GM18507 (cell line): Measurements from ENCODE around the gene FOXK1.
"Not testable (repeated sequence)": the region's sequence is repeated elsewhere in the genome, so short reads cannot be mapped to it uniquely, and the experiment has no call there.

ENCODE experiments used
- DNase-seq: peaks from one replicate; pipeline ENCODE4 v3.0.0; 2011; ENCODE audit warnings: low read depth; ENCODE audit not compliant: insufficient read length; ENCODE audit errors: extremely low spot score
- FAIRE-seq: peaks from 2 replicates; lab custom pipeline; 2011; peaks lifted over from hg19 to GRCh38; lab: Jason Lieb, UNC

FOXK1 gene

DNA sequence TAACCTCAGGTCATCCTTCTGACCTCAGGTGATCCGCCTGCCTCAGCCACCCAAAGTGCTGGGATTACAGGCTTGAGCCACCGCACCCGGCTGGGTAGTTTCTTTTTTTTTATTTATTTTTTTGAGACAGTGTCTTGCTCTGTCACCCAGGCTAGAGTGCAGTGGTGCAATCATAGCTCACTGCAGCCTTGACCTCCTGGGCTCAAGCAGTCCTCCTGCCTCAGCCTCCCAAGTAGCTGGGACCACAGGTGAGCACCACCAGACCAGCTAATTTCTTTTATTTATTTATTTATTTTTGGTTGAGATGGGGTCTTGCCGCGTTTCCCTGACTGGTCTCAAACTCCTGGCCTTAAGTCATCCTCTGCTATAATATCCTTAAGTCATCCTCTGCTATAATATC is 10.5 kb downstream of the FOXK1 start:
- not testable (repeated sequence) for FAIRE-seq, DNase-seq

DNA sequence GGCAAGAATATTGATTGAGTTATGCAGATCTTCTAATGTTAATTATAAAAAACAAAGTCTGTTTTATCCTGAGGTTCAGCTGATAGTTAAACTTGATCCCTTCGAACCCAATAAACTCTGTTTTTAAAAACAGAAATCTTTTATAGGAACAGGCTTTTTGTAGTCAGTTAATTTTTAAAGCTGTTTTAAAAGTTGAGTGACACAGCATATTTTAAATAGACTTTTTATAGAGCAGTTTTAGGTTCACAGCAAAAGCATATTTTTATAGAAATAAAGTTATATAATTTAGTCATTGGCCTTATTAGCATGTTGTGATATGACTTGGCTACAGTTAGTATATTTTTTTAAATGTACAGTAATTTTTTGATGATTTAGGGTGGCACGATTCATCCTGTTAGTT is 11.1 kb downstream of the FOXK1 start:
- no peak for DNase-seq
- FAIRE-seq: no peak

DNA sequence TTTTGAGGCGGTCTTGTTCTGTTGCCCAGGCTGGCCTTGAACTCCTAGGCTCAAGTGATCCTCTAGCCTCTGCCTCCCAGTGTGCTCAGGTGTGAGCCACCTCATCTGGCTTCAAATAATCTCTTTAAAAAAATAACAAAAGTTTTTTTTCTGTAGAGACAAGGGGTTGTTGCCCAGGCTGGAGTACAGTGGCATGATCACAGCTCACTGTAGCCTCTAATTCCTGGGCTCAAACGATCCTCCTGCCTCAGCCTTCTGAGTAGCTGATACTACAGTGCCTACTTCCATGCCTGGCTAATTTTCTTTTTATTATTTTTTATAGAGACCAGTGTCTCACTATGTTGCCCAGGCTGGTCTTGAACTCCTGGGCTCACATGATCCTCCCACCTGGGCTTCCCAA is 11.7 kb downstream of the FOXK1 start:
- FAIRE-seq (no peak), DNase-seq (no peak)

DNA sequence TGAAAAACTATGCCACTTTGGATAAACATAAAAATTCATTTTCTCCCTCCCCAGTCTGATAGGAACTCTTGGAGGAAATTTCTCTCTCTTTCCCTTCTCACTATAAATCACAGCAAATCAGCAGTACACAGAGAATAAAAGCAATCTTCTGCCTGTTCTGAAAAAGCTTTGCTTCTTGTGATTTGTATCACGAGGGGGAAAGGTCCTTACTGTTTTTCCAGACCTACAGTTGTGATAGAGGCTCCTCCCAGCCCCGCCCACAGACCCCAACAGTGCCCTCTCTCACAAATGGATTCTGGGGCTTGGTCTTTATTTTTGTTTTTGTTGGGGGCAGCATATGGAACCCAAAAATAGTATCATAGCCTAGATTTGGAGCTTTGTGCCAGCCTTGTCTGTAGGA is 12.2 kb downstream of the FOXK1 start:
- DNase-seq: no peak
- no peak for FAIRE-seq

DNA sequence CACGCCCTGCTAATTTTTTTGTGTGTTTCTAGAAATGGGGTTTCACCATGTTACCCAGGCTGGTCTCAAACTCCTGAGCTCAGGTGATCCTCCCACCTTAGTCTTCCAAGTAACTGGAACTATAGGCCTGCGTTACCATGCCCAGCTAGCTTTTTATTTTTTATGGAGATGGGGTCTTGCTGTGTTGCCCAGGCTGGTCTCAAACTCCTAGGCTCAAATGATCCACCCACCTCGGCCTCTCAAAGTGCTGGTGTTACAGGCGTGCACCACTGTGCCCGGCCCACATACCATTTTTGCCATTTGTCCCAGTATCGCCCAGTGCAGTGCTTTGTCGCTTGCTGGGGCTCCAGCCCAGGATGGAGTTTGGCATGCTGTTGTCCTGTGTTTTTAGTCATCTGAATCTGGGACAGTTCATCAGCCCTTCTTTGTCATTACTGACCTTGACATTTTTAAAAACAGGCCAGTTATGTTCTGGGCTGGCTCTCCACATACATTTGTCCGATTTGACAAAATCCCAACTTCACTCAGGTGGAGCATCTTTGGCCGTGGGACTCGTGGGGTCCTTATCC is 16.7 kb downstream of the FOXK1 start:
- FAIRE-seq (no peak), DNase-seq (no peak)

DNA sequence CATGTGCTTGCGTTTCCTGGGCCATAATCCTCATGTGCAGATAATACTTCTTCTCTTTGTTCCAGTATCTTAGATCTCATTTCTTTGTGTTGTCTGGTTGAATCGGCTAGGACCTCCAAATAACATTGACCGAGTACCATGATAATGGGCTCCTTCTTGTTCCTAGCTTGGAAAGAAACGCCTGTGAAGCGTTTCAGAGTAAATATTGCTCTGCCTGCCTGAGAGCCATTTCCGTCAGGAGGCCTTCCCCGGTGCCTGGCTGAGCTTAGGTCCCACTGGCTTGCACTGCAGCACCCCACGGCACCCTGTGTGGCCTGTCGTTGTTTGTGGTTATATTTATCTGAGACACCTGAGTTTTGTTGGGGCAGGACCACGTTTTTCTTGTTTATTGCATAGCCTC is 17.7 kb downstream of the FOXK1 start:
- FAIRE-seq (no peak), DNase-seq (no peak)

DNA sequence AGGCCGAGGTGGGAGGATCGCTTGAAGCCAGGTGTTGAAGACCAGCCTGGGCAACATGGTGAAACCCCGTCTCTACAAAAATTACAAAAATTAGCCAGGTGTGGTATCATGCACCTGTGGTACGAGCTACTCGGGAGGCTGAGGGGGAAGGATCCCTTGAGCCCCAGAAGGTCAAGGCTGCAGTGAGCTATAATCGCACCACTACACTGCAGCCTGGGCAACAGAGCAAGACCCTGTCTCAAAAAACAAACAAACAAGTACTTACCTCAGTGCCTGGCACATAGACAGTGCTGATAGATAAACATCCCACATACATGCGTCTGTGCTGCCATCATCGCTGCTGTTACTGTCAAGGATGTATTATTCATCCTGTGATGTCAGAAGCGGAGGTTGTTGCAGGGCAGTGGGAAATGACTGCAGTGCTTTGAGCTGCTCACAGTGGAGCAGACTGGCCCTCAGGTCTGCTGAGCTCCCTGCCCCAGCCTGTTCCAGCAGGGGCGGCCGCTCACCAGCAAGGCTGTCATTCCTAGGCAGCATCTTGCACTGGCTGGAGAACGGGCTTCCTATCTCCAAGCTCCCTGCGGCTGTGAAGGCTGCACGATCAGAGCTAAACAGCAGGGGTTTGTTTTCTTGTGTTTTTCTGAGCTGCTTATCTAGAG is 18.6 kb downstream of the FOXK1 start:
- no peak for FAIRE-seq
- no peak for DNase-seq

DNA sequence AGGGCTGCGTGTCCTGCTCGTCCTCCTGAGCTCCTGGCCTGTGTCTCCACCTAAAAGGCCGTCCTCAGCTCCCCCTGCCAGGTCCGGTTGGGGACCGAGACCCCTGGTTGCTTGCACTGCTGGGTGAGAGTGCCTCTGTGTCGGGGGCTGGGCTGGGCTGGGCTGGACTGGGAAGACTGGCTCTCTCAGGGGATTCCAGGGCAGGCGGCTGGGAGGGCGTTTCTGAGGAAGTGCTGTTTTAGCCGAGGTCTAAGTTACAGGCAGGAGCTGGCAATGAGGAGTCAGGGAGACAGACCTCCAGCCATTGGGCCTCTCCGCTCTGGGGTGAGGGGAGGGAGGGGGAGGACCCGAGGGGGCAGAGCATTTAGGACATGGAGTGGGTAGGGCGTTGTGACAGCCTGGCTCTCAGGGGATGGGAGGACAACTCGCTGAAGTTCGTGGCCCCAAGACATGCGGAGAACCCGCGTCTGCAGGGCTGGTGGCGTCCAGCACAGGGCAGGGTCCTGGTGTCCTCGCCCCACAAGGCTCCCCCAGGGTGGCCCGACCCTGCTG is 20.9 kb downstream of the FOXK1 start:
- FAIRE-seq (no peak), DNase-seq (no peak)

DNA sequence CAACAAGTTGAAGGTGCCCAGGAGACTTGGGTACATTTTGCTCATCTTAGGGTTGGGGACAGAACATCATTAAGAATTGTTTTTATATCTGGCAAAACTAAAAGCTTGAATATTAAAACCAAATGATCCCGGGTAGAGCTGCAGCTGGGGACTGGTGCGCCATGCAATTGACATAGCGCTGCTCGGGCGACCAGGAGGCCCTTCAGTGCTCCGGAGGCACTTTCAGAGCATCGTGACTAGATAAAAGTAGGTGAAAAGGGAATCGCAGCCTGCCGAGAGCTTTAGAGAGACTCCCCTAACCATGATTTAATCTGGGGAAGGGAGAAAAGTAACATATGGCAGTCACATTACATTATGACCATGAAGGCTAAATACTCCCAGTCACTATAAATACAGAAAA is 21.4 kb downstream of the FOXK1 start:
- no peak for FAIRE-seq
- no peak for DNase-seq

DNA sequence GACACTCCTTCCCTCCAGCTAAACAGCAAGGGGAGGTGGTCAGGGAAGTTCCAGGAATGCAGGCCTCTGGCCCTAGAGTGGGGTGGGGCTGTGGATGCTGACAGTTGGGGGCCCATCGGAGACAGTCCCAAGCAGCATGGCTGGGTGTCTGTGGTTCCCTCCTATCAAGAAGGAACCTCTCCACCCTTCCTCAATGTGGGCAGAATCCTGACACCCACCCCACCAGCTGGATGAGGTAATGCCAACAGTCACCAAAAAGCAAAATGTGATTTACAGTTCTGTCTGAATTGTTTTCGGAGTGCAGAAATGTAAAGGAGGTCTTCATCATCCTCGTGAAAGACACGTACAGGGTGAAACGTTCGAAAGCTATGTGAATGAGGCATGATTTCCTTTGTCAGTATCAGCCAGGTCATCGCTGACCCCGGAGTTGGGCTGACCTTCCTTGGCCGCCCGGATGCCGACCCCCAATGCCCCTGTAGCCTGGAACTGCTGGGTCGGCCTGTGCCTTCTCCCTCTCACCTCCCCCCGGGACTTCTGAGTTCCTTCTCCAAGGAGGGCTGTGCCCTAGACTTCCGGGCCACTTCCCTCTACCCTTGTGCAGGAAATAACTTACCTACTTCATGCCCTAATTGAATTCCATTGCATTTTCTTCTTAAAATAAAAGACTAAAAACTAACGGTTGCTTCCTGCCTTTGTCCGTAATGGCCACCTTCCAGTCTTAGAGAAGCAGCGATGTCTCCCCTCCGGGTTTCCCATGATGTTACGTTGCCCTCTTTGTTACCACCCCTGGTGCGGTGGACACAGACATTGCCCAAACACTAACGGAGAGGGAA is 24.5 kb downstream of the FOXK1 start:
- DNase-seq (no peak), FAIRE-seq (no peak)

DNA sequence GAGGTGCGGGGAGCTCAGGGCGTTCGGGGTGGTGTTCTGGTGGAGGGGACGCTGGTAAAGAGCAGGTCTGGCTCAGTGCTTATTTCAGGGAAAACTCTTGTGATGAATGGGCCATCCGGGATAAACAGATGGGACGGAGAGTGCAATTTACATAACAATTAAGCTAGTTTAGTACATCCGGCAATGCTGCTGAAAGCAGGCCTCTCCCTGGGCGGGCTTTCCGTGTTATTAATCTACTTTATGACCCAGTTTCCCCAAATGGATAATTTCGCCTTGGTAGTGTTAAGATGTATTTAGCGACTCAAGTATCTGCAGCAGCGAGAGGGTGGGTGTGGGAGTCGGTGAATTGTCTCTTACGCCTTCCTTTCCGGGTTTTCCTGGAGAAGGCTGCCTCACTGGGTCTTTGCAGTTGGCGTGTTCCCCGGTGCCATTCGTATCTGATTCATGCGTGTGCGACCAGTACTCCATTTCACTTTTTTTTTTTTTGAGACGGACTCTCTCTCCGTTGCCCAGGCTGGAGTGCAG is 25.2 kb downstream of the FOXK1 start:
- DNase-seq: no peak
- no peak for FAIRE-seq

DNA sequence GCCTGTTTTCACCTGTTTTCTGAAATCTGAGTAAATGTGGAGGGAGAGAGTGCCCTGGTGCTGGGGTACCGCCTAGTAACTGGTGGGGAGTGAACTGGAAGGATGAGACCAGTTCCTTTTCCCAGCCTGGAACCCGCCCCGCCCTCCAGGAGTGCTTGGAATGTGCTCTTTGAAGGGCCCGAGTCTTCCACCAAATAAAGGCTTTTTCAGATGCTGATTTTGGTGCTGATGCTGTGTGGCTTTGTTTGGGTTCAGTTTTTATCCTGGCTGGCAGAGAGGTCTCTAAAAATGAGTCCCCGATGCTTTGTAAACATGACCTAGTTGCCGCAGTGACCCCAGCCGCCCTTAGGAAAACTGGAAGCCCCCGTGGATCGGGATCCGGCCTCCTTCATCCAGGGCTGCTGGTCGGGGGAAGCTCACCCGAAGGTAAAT is 25.9 kb downstream of the FOXK1 start:
- FAIRE-seq (no peak), DNase-seq (no peak)

DNA sequence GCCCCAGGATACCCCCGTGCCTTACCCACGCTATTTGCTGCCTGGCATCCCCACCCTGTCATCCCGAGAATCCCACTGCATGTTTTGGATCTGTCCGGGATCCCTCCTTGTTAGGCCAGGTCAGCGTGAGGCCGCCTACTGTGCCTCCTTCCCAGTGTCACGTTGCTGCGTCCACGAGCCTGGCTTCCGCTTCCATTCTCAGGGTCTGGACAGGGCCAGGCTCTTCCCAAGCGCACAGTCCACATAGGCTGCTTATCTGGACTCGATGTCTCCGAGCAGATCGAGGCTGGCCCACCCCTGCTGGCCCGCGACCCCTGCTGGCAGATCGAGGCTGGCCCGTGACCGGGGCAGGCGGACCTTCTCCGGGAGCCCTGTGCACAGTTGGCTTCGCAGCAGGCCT is 27.1 kb downstream of the FOXK1 start:
- DNase-seq (no peak), FAIRE-seq (no peak)

DNA sequence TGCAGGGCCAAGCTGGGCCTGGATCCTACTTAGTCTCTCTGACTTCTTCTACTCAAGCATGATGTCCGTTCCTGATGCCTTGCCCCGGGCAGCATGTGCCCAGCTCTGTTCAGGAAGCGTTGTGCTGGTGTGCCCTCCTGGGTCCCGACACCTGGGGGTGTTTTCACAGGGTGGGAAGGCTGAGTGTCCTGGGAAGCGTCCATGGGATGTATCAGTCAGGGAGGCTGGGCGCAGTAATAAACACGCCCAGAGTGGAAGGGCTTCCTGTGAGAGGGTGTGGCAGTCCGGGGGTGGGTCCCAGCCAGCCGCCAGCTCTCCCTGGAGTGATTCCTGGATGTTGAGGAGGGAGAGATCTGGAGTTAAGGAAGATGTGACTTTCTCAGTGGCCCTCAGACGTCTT is 29.0 kb downstream of the FOXK1 start:
- FAIRE-seq (no peak), DNase-seq (no peak)

DNA sequence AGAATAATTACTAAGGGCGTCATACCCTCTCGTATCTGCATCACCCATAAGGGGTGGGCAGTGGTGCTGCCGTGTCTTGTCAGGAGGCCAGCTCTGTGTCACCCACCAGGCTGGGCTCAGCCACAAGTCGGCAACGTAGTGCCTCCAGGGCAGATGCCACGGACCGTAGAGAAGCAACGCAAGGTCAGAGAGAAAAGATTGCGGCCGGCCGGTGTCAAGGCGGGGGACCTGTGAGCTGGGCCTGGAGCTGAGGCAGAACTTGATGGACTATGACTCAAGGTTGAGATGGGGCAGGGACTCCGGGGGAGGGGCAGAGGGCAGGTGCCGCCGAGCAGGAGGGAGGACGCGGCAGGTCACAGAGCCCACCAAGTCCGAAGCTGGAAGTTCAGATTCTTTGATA is 29.5 kb downstream of the FOXK1 start:
- no peak for DNase-seq
- FAIRE-seq: no peak

DNA sequence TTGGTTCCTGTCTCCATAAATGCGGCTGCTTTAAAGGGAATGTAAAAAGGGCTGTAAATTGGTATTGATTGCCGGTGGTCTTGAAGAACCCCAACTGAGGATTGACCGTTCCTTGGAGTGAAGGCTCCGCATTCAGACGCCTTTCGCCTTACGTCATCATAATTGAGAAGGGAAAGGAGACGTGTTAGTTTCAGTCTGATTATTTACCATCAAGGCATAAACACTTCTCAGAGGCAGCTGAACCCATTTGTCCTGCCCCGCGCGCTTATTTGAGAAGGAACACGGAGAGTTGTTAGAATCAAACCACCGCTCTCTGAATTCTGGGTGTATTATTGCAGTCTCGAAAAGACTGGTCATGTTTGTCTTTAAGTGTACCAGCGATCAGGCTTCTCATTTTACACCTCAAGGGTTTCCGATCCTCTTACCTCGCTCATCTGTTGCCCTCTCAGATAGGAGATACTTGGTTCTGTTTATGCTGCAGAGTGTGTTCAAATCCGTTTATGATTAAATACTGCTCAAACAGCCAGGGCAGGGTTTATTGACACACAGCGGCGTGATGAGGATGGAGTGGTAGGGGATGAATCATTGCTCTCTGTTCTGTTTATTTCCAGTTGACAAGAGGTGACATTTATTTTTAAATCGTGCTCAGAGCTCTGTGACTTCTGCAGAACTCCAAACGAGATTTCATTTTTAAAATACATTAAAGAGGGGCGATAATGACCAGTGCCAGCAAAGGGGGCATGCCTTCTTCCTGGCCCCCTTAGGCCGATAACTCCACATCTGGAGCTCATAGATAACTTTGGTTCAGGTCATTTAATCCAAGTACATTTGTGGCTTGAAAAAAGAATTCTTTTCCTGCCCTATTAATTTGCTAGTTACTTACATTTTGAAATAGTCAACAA is 30.4 kb downstream of the FOXK1 start:
- DNase-seq (peak; percentile 35), FAIRE-seq (peak; percentile 54)

DNA sequence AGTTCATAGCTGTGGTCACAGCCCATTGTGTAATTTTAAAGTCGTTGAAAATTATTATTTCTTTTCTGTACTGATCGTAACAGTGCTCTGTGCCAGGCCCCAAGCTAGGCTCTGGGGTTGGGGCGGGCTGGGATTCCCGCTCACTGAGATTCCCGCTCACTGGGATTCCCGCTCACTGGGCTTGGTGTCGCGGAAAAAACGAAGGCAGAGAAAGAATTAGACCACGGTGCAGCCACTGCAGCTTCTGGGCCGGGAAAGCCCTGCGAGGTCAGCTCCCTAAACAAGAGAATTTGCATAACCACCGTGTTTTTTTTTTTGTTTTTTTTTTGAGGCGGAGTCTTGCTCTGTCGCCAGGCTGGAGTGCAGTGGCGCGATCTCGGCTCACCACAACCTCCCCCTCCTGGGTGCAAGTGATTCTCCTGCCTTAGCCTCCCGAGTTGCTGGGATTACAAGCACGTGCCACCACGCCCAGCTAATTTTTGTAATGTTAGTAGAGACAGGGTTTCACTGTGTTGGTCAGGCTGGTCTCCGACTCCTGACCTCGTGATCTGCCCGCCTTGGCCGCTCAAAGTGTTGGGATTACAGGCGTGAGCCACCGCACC is 31.2 kb downstream of the FOXK1 start:
- FAIRE-seq: peak; percentile 83

DNA sequence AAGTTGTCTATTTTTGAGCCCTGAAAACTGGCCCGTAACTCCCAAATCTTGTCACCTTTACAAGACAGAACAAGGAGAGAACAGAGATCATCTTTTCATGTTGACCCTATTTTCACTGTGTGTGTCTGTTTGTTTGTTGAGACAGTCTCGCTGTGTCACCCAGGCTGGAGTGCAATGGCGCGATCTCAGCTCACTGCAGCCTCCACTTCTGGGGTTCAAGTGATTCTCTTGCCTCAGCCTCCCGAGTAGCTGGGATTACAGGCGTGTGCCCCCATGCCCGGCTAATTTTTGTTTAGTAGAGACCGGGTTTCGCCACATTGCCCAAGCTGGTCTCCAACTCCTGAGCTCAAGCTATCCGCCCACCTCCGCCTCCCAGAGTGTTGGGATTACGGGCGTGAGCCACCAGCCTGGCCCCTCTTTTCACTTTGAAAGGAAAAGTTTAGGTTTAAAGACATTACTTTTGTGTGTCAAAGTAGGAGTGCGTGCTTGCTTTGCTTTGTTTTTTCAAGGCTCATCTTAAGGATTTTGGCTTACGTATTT is 32.1 kb downstream of the FOXK1 start:
- FAIRE-seq (no peak), DNase-seq (no peak)

More for the DNA sequence above, 31.2 kb downstream of the FOXK1 start:
- peak; percentile 48 for DNase-seq
